Measurements from ENCODE around the gene PGAP3.

The PGAP3 gene

GRCh38 chr17:39664581-39665561, 23.0 kb downstream of the PGAP3 start, which contains the start of gene TCAP:
TCAP (plus strand) TSS chr17:39665349; CDS start chr17:39665360, 11 bp downstream.
- no peak within 1 kb of the TSS for H3K4me3 ChIP-seq (replicated peaks; ENCODE audit: low read depth, low read length)
- no peak for DNase-seq (ENCODE audit: low read depth)
- no peak for TF ChIP-seq CTCF (IDR thresholded peaks at IDR 0.05; ENCODE audit: low read length, missing control alignments)

GRCh38 chr17:39663688-39664580, 23.9 kb downstream of the PGAP3 start:
- TF ChIP-seq CTCF (IDR thresholded peaks at IDR 0.05; ENCODE audit: low read length, missing control alignments): no peak
- DNase-seq (ENCODE audit: low read depth): no peak
- H3K4me3 ChIP-seq (replicated peaks; ENCODE audit: low read depth, low read length): no peak overlapping the region

GRCh38 chr17:39663340-39663687, 24.5 kb downstream of the PGAP3 start:
- H3K4me3 ChIP-seq (replicated peaks; ENCODE audit: low read depth, low read length): no peak overlapping the region
- TF ChIP-seq CTCF (IDR thresholded peaks at IDR 0.05; ENCODE audit: low read length, missing control alignments): no peak

GRCh38 chr17:39662551-39663339, 25.1 kb downstream of the PGAP3 start:
- no peak overlapping the region for H3K4me3 ChIP-seq (replicated peaks; ENCODE audit: low read depth, low read length)
- TF ChIP-seq CTCF (IDR thresholded peaks at IDR 0.05; ENCODE audit: low read length, missing control alignments): no peak
- no peak for DNase-seq (ENCODE audit: low read depth)

More at GRCh38 chr17:39663340-39663687, 24.5 kb downstream of the PGAP3 start:
- no peak for DNase-seq (ENCODE audit: low read depth)

- no peak overlapping the region for H3K4me3 ChIP-seq (replicated peaks; ENCODE audit: low read depth, low read length)
- DNase-seq (ENCODE audit: low read depth): no peak
- TF ChIP-seq CTCF (IDR thresholded peaks at IDR 0.05; ENCODE audit: low read length, missing control alignments): no peak
Observed at GRCh38 chr17:39661744-39662541, 25.9 kb downstream of the PGAP3 start.

Measured in fibroblast of pulmonary artery (primary cell).